Neuronal stem cell (in vitro differentiated cells): Measurements from ENCODE around the gene MRRF.

ENCODE experiments used
- DNase-seq: peaks from one replicate; pipeline ENCODE4 v3.0.0-alpha.2; 2013; ENCODE audit warnings: low spot score
- H2AFZ ChIP-seq: one replicate; pipeline ENCODE4 v1.6.1; 2013; ENCODE audit warnings: mild to moderate bottlenecking, low read length, inconsistent platforms
- H2AK5ac ChIP-seq: 2 replicates; pipeline ENCODE4 v1.6.1; 2013; ENCODE audit warnings: low read depth, mild to moderate bottlenecking, inconsistent platforms, low read length, moderate library complexity, mixed read lengths
- H2BK120ac ChIP-seq: 2 replicates; pipeline ENCODE4 v1.6.1; 2013; ENCODE audit warnings: low read depth, mild to moderate bottlenecking, inconsistent platforms, low read length, moderate library complexity, mixed read lengths
- H2BK12ac ChIP-seq: one replicate; pipeline ENCODE4 v1.6.1; 2013; ENCODE audit warnings: low read length, inconsistent platforms
- H2BK15ac ChIP-seq: 2 replicates; pipeline ENCODE4 v1.6.1; 2013; ENCODE audit warnings: mild to moderate bottlenecking, low read length, inconsistent platforms, mixed read lengths
- H2BK5ac ChIP-seq: one replicate; pipeline ENCODE4 v1.6.1; 2013; ENCODE audit warnings: inconsistent platforms, mild to moderate bottlenecking, low read length, moderate library complexity
- H3K14ac ChIP-seq: one replicate; pipeline ENCODE4 v1.6.1; 2013; ENCODE audit warnings: low read length, inconsistent platforms
- H3K18ac ChIP-seq: 2 replicates; pipeline ENCODE4 v1.6.1; 2013; ENCODE audit warnings: low read length, inconsistent platforms
- H3K23ac ChIP-seq: 2 replicates; pipeline ENCODE4 v1.6.1; 2013; ENCODE audit warnings: low read depth, mild to moderate bottlenecking, mixed read lengths, low read length, inconsistent platforms; ENCODE audit not compliant: poor library complexity
- H3K27ac ChIP-seq: replicated peaks from 3 replicates; pipeline ENCODE4 v1.5.1; 2013; ENCODE audit warnings: low read length, inconsistent platforms
- H3K27me3 ChIP-seq, 3 experiments: 2 replicates each; pipeline ENCODE4 v1.6.1; 2013; ENCODE audit warnings: low read length in 3 of 3, mild to moderate bottlenecking in 2 of 3, inconsistent platforms in 1 of 3, low read depth in 1 of 3, mixed read lengths in 1 of 3, moderate library complexity in 1 of 3; ENCODE audit not compliant: control insufficient read depth in 3 of 3, insufficient read depth in 3 of 3
- H3K36me3 ChIP-seq, 2 donors: replicated peaks in 1 of 2; 2 replicates each; pipeline ENCODE4 v1.6.1; 2013; ENCODE audit warnings: low read length in 2 of 2; ENCODE audit not compliant: control insufficient read depth in 2 of 2, insufficient read depth in 2 of 2
- H3K4ac ChIP-seq: 2 replicates; pipeline ENCODE4 v1.6.1; 2013; ENCODE audit warnings: inconsistent platforms, mild to moderate bottlenecking, low read length, moderate library complexity
- H3K4me1 ChIP-seq, 2 donors: 1 replicate in 1 of 2; 2 replicates in 1 of 2; pipeline ENCODE4 v1.6.1; 2013; ENCODE audit warnings: low read length in 2 of 2, low read depth in 1 of 2; ENCODE audit not compliant: control insufficient read depth in 2 of 2, insufficient read depth in 1 of 2
- H3K4me2 ChIP-seq: one replicate; pipeline ENCODE4 v1.6.1; 2013; ENCODE audit warnings: mild to moderate bottlenecking, low read length, inconsistent platforms; ENCODE audit not compliant: insufficient read depth, poor library complexity, severe bottlenecking
- H3K4me3 ChIP-seq, 2 donors: 2 replicates each; pipeline ENCODE4 v1.5.1; 2013; ENCODE audit warnings: low read length in 2 of 2, mild to moderate bottlenecking in 2 of 2, inconsistent platforms in 1 of 2, moderate library complexity in 1 of 2
- H3K79me1 ChIP-seq: one replicate; pipeline ENCODE4 v1.6.1; 2013; ENCODE audit warnings: low read depth, mild to moderate bottlenecking, inconsistent platforms, low read length, moderate library complexity
- H3K9ac ChIP-seq: one replicate; pipeline ENCODE4 v1.6.1; 2013; ENCODE audit warnings: mild to moderate bottlenecking, low read depth, low read length, inconsistent platforms; ENCODE audit not compliant: poor library complexity
- H3K9me3 ChIP-seq, 2 donors: replicated peaks in 1 of 2; 2 replicates each; pipeline versions ENCODE3 to v1.6.1; 2013; ENCODE audit warnings: low read length in 2 of 2, mild to moderate bottlenecking in 2 of 2, inconsistent platforms in 1 of 2, low read depth in 1 of 2, mixed read lengths in 1 of 2, moderate library complexity in 1 of 2; ENCODE audit not compliant: control insufficient read depth in 2 of 2, insufficient read depth in 1 of 2
- H4K8ac ChIP-seq: one replicate; pipeline ENCODE4 v1.6.1; 2013; ENCODE audit warnings: low read depth, mild to moderate bottlenecking, inconsistent platforms, low read length, moderate library complexity
- H4K91ac ChIP-seq: one replicate; pipeline ENCODE4 v1.6.1; 2013; ENCODE audit warnings: low read length, low read depth, mild to moderate bottlenecking, inconsistent platforms; ENCODE audit not compliant: poor library complexity
- WGBS, 2 donors: extraction: QIAGEN DNeasy Blood & Tissue Kit; methylation state at CpG; one replicate each; pipeline ENCODE4 v1.1.7; 2013; ENCODE audit warnings: missing lambda C conversion rate in 2 of 2, mixed read lengths in 1 of 2; ENCODE audit not compliant: insufficient read length in 2 of 2, insufficient replicate concordance in 1 of 2; ENCODE audit errors: extremely low coverage in 2 of 2; 5-methylcytosine and 5-hydroxymethylcytosine counted together

MRRF gene

DNA sequence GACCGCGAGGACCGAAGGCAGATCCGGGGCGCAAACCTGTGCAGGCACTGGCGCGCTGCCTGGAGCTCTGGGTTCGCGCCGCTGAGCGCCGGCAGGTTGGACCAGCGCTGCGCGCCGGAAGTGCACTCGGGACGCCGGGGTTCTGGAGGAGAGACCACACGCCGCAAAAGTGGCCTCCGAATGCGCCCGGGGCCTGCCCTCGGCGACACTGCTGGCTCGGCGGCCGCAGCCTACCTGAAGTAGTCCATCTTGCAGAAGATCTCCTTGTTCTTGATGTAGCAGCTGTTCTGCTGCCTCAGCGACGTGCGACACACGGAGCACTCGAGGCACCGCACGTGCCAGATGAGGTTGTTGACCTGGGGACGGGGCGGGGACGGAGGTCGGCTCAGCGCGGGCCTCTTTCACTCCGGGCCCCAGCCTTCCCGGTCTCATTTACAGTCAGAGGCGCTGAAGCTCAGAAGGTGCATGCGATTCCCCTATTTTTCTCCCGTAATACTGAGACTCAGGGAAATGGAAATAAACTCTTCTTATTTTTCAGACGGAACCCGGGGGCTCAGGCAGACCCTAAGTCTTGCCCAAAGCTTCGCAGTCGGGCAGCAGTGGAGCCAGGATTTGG, 38.4 kb upstream of the MRRF start:
- no CpG with 5 or more reads among the region's 51 CpGs for WGBS, 2 donors
- H3K9ac ChIP-seq, result no peak overlapping the region

GRCh38 chr9:122226758-122227574, 37.7 kb upstream of the MRRF start:
- Histone ChIP-seq H4K91ac (no peak overlapping the region), H3K23ac (peak overlapping the region; percentile 67)
- WGBS, 2 donors, result no CpG with 5 or more reads among the region's 59 CpGs

More for the DNA sequence above, 38.4 kb upstream of the MRRF start:
- Histone ChIP-seq H3K4me2 (no peak overlapping the region), H3K14ac (no peak overlapping the region), H4K91ac (no peak overlapping the region), H3K4me3 (no peak overlapping the region), H3K9me3 (peaks cover 0 to 3% of the 10 kb centered on the region in 2 donors), H2BK5ac (no peak overlapping the region), H3K23ac (peak overlapping the region; percentile 7), H2BK15ac (no peak overlapping the region), H2AK5ac (peak overlapping the region; percentile 54), H3K4ac (no peak overlapping the region), H4K8ac (no peak overlapping the region), H3K27ac (no peak overlapping the region), H3K36me3 (no peaks in the 10 kb centered on the region), H2BK12ac (no peak overlapping the region), H2BK120ac (no peak overlapping the region), H3K27me3 (peaks cover 62 to 100% (median 98%) of the 10 kb centered on the region in 3 experiments), H3K79me1 (no peaks in the 10 kb centered on the region), H3K4me1 (peaks cover 7 to 11% of the 10 kb centered on the region in 2 donors), H3K18ac (peak overlapping the region; percentile 68), H2AFZ (peak overlapping the region; percentile 69)
- DNase-seq, result no peak

GRCh38 chr9:122227575-122227900, 37.1 kb upstream of the MRRF start:
- Histone ChIP-seq H3K23ac (no peak overlapping the region), H3K36me3 (no peaks in the 10 kb centered on the region), H4K91ac (no peak overlapping the region), H3K27ac (no peak overlapping the region), H3K27me3 (peaks cover 51 to 97% (median 95%) of the 10 kb centered on the region in 3 experiments), H3K4me3 (no peak overlapping the region), H3K18ac (no peak overlapping the region), H2AK5ac (no peak overlapping the region), H2BK5ac (no peak overlapping the region), H2BK120ac (no peak overlapping the region), H4K8ac (no peak overlapping the region), H2BK12ac (no peak overlapping the region), H3K79me1 (no peaks in the 10 kb centered on the region), H3K4ac (no peak overlapping the region), H3K9ac (no peak overlapping the region), H2AFZ (no peak overlapping the region), H2BK15ac (no peak overlapping the region), H3K4me2 (no peak overlapping the region), H3K9me3 (peaks cover 0 to 3% of the 10 kb centered on the region in 2 donors), H3K14ac (no peak overlapping the region), H3K4me1 (peaks cover 5 to 11% of the 10 kb centered on the region in 2 donors)
- DNase-seq, result no peak
- WGBS, 2 donors, result no CpG with 5 or more reads among the region's 10 CpGs

More at GRCh38 chr9:122226758-122227574, 37.7 kb upstream of the MRRF start:
- Histone ChIP-seq H3K9ac (no peak overlapping the region), H3K27ac (no peak overlapping the region), H2BK12ac (no peak overlapping the region), H3K4me2 (no peak overlapping the region), H2AFZ (peak overlapping the region; percentile 42), H3K79me1 (no peaks in the 10 kb centered on the region), H2AK5ac (no peak overlapping the region), H2BK5ac (no peak overlapping the region), H3K4me3 (peak overlapping the region in 1 of 2 donors; percentile 17), H2BK120ac (no peak overlapping the region), H3K4ac (no peak overlapping the region), H3K36me3 (no peaks in the 10 kb centered on the region), H4K8ac (no peak overlapping the region), H3K14ac (no peak overlapping the region), H3K9me3 (peaks cover 0 to 3% of the 10 kb centered on the region in 2 donors), H2BK15ac (no peak overlapping the region), H3K18ac (peak overlapping the region; percentile 6), H3K27me3 (peaks cover 56 to 98% (median 98%) of the 10 kb centered on the region in 3 experiments), H3K4me1 (peaks cover 5 to 11% of the 10 kb centered on the region in 2 donors)
- DNase-seq, result no peak

DNA sequence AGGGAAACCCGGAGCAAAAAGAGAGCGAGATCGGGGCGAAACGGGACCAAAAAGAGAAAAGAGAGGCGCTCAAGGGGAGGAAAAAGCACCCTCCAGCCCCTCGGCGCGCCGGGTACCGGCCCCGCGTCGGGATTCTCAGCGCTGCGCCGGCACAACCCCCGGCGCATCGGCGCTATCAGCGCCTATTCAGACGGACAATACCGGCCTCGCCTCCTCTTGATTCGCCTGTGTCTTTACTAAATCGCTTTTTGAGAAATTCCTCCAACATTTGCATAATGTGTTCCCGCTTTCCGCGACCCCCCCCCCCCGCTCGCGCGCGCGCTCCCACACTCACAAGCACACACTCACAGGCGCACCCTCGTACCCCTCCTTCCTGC, 36.5 kb upstream of the MRRF start:
- H3K18ac ChIP-seq, result no peak overlapping the region
- H2BK15ac ChIP-seq, result no peak overlapping the region
- no peak overlapping the region for H2BK120ac ChIP-seq
- peak overlapping the region; percentile 59 for H3K4me2 ChIP-seq
- no peaks in the 10 kb centered on the region for H3K36me3 ChIP-seq
- H2AFZ ChIP-seq, result peak overlapping the region; percentile 81
- H3K14ac ChIP-seq, result no peak overlapping the region
- no peak overlapping the region for H2BK5ac ChIP-seq
- H3K27me3 ChIP-seq, result peaks cover 48 to 97% (median 92%) of the 10 kb centered on the region in 3 experiments
- WGBS, 2 donors, result no CpG with 5 or more reads among the region's 38 CpGs
- no peak overlapping the region for H2BK12ac ChIP-seq
- H3K23ac ChIP-seq, result peak overlapping the region; percentile 25
- DNase-seq, result no peak
- peaks cover 0 to 3% of the 10 kb centered on the region in 2 donors for H3K9me3 ChIP-seq
- H3K4me1 ChIP-seq, result peaks cover 5 to 11% of the 10 kb centered on the region in 2 donors
- no peak overlapping the region for H3K27ac ChIP-seq
- H3K4ac ChIP-seq, result no peak overlapping the region
- no peak overlapping the region for H4K91ac ChIP-seq
- H3K4me3 ChIP-seq, result peak overlapping the region; percentile 16 to 62
- H4K8ac ChIP-seq, result no peak overlapping the region
- H3K79me1 ChIP-seq, result no peaks in the 10 kb centered on the region
- H3K9ac ChIP-seq, result peak overlapping the region; percentile 27
- H2AK5ac ChIP-seq, result no peak overlapping the region
